Breast epithelium (tissue), 4 donors: Measurements from ENCODE around the gene ADGRG4. TPM values are rescaled to one million over a fixed set of nuclear protein-coding genes. Genes with fewer than 3 reads are reported as not detected.

ENCODE experiments used
- DNase-seq, 2 donors: peaks; one replicate each; pipeline ENCODE4 v3.0.0-alpha.2; 2019; ENCODE audit warnings: low spot score in 2 of 2
- H3K27ac ChIP-seq, 2 donors: fragments of 200-600 bp; sonication (generic) in 1 of 2; one replicate each; pipeline ENCODE4 v1.5.1; 2016 to 2019; ENCODE audit warnings: mild to moderate bottlenecking in 1 of 2
- H3K27me3 ChIP-seq, 2 donors: fragments of 200-600 bp; sonication (generic) in 1 of 2; one replicate each; pipeline versions ENCODE4 v1.5.1 to v1.6.0; 2017 to 2019; ENCODE audit warnings: control low read depth in 1 of 2, mild to moderate bottlenecking in 1 of 2
- H3K36me3 ChIP-seq: fragments of 200-600 bp; one replicate; pipeline ENCODE4 v1.5.1; 2019
- H3K4me1 ChIP-seq, 2 donors: fragments of 200-600 bp; sonication (generic); one replicate each; pipeline ENCODE4 v1.5.1; 2016 to 2019; ENCODE audit warnings: control low read depth in 1 of 2
- H3K4me3 ChIP-seq, 3 donors: fragments of 200-600 bp; sonication (generic); 1 replicate in 2 of 3; 2 replicates in 1 of 3; pipeline ENCODE4 v1.5.1; 2016 to 2019; ENCODE audit warnings: mild to moderate bottlenecking in 3 of 3, moderate library complexity in 2 of 3
- H3K9me3 ChIP-seq, 2 donors: fragments of 200-600 bp; sonication (generic) in 1 of 2; one replicate each; pipeline ENCODE4 v1.5.1; 2016 to 2019; ENCODE audit warnings: control low read depth in 1 of 2
- POLR2A ChIP-seq: fragments of 450-650 bp; IDR thresholded peaks from one replicate; pipeline ENCODE4 v1.6.1; 2016; ENCODE audit warnings: antibody characterized with exemption, mild to moderate bottlenecking, moderate library complexity
- POLR2AphosphoS5 ChIP-seq, 3 donors: sonication (generic); formaldehyde crosslinking; IDR thresholded peaks; one replicate each; pipeline ENCODE4 v1.6.1; 2017; ENCODE audit warnings: antibody characterized with exemption in 3 of 3
- intact Hi-C: fragments of 100-400 bp; cut with DNase I; formaldehyde crosslinking; loops from one replicate; pipeline ENCODE4 v1.15.1; 2023; ENCODE audit warnings: low total_unique reads
- total RNA-seq, 3 donors: library from RNA; depleted of rRNA; stranded (reverse); fragments of >200 nt; gene quantifications; one replicate each; pipeline ENCODE4 v1.1.0, GENCODE V29; 2016
- TF ChIP-seq, protein P1 (sequence below), 3 donors: fragments of 450-650 bp; IDR thresholded peaks; one replicate each; pipeline ENCODE4 v1.5.1; 2016 to 2017; ENCODE audit warnings: antibody characterized with exemption in 3 of 3, mild to moderate bottlenecking in 3 of 3, moderate library complexity in 3 of 3

Gene ADGRG4
- total RNA-seq, 3 donors from 2014 or later: under 0.01 to 0.16 (median under 0.01) TPM

DNA sequence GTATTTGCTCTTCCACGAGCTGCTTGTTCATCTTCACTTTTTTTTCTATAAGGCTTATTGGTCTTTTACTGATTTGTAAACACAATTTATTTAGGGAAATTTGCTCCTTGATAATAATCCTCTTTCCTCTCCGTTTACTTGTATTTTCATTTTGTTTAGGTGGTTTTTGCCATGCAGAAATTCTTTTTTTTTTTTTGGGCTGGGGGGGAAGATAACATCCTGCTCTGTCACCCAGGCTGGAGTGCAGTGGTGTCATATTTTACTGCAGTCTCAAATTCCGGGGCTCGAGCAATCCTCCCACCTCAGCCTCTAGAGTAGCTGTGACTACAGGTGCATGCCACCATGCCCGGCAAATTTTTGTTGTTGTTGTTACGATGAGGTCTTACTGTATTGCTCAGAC, 155.4 kb downstream of the ADGRG4 start:
- H3K27me3 ChIP-seq: peaks cover 0 to 26% of the 10 kb centered on the region in 2 donors
- intact Hi-C loops: no loop called here
- no peaks in the 10 kb centered on the region for H3K36me3 ChIP-seq
- H3K27ac ChIP-seq: no peak overlapping the region
- no peak for DNase-seq
- H3K9me3 ChIP-seq: no peaks in the 10 kb centered on the region
- no peaks in the 10 kb centered on the region for H3K4me1 ChIP-seq
- TF ChIP-seq, protein P1, sequence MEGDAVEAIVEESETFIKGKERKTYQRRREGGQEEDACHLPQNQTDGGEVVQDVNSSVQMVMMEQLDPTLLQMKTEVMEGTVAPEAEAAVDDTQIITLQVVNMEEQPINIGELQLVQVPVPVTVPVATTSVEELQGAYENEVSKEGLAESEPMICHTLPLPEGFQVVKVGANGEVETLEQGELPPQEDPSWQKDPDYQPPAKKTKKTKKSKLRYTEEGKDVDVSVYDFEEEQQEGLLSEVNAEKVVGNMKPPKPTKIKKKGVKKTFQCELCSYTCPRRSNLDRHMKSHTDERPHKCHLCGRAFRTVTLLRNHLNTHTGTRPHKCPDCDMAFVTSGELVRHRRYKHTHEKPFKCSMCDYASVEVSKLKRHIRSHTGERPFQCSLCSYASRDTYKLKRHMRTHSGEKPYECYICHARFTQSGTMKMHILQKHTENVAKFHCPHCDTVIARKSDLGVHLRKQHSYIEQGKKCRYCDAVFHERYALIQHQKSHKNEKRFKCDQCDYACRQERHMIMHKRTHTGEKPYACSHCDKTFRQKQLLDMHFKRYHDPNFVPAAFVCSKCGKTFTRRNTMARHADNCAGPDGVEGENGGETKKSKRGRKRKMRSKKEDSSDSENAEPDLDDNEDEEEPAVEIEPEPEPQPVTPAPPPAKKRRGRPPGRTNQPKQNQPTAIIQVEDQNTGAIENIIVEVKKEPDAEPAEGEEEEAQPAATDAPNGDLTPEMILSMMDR (IDR thresholded peaks at IDR 0.05): no peak
- TF ChIP-seq POLR2A: no peak
- no peak for TF ChIP-seq POLR2AphosphoS5 (IDR thresholded peaks at IDR 0.05)
- no peak overlapping the region for H3K4me3 ChIP-seq

- no peak overlapping the region for H3K27ac ChIP-seq
Observed at GRCh38 chrX:136457303-136457917, 156.6 kb downstream of the ADGRG4 start.

GRCh38 chrX:136464589-136464988, 163.8 kb downstream of the ADGRG4 start:
- Histone ChIP-seq H3K4me3 (no peak overlapping the region), H3K27me3 (peaks cover 0 to 13% of the 10 kb centered on the region in 2 donors), H3K4me1 (no peaks in the 10 kb centered on the region), H3K36me3 (no peaks in the 10 kb centered on the region), H3K27ac (no peak overlapping the region), H3K9me3 (no peaks in the 10 kb centered on the region)
- no peak for DNase-seq
- intact Hi-C loops: no loop called here
- TF ChIP-seq POLR2A (no peak), POLR2AphosphoS5 (IDR thresholded peaks at IDR 0.05) (no peak)
- TF ChIP-seq, protein P1 (IDR thresholded peaks at IDR 0.05): no peak

More at GRCh38 chrX:136457303-136457917, 156.6 kb downstream of the ADGRG4 start:
- peaks cover 0 to 26% of the 10 kb centered on the region in 2 donors for H3K27me3 ChIP-seq
- TF ChIP-seq, protein P1 (IDR thresholded peaks at IDR 0.05): no peak
- TF ChIP-seq POLR2A: no peak
- no peak for TF ChIP-seq POLR2AphosphoS5 (IDR thresholded peaks at IDR 0.05)
- H3K36me3 ChIP-seq: no peaks in the 10 kb centered on the region
- no peaks in the 10 kb centered on the region for H3K9me3 ChIP-seq
- DNase-seq: no peak
- H3K4me1 ChIP-seq: no peaks in the 10 kb centered on the region
- H3K4me3 ChIP-seq: no peak overlapping the region
- intact Hi-C loops: no loop called here

Other genes starting within 250 kb of the ADGRG4 start
- 1,000 to 10,000 TPM in 1 of 3 donors, 100 to 1,000 TPM in 2; 299 to 1,250 (median 654) TPM for gene FHL1, start 153.4 kb upstream of the ADGRG4 start, total RNA-seq
- gene MAP7D3, start 49.6 kb upstream of the ADGRG4 start, total RNA-seq: 10 to 100 TPM; 10.5 to 48.5 (median 19.3) TPM
- not detected for gene BRS3, start 187.0 kb downstream of the ADGRG4 start, total RNA-seq
- gene HTATSF1, start 196.6 kb downstream of the ADGRG4 start, total RNA-seq: 10 to 100 TPM; 42.0 to 53.4 (median 52.2) TPM
- gene VGLL1, start 231.3 kb downstream of the ADGRG4 start, total RNA-seq: 1 to 10 TPM in 2 of 3 donors, not detected in 1; 2.5 to 3.9 TPM